GM06990 (cell line): Measurements from ENCODE around the gene BMERB1.
"Not testable (repeated sequence)": the region's sequence is repeated elsewhere in the genome, so short reads cannot be mapped to it uniquely, and the experiment has no call there.

Source experiments
- DNase-seq: peaks from one replicate; pipeline ENCODE4 v3.0.0-alpha.2; 2011; ENCODE audit not compliant: insufficient read length; ENCODE audit errors: extremely low read depth
- H3K27me3 ChIP-seq: replicated peaks from 2 replicates; pipeline ENCODE4 v1.6.0; 2011; ENCODE audit warnings: low read length; ENCODE audit not compliant: control insufficient read depth, insufficient read depth
- H3K36me3 ChIP-seq: 2 replicates; pipeline ENCODE4 v1.5.1; 2011; ENCODE audit warnings: low read length; ENCODE audit not compliant: control insufficient read depth, insufficient read depth
- H3K4me3 ChIP-seq: replicated peaks from 2 replicates; pipeline ENCODE4 v1.5.1; 2011; ENCODE audit warnings: low read depth, mild to moderate bottlenecking, control low read depth, low read length
- TF ChIP-seq, protein P1 (sequence below): IDR thresholded peaks from 2 replicates; pipeline ENCODE4 v1.5.1; 2011; ENCODE audit warnings: low read length, control low read depth, mild to moderate bottlenecking, inconsistent platforms; ENCODE audit not compliant: insufficient read depth, poor library complexity, severe bottlenecking

BMERB1 gene

DNA sequence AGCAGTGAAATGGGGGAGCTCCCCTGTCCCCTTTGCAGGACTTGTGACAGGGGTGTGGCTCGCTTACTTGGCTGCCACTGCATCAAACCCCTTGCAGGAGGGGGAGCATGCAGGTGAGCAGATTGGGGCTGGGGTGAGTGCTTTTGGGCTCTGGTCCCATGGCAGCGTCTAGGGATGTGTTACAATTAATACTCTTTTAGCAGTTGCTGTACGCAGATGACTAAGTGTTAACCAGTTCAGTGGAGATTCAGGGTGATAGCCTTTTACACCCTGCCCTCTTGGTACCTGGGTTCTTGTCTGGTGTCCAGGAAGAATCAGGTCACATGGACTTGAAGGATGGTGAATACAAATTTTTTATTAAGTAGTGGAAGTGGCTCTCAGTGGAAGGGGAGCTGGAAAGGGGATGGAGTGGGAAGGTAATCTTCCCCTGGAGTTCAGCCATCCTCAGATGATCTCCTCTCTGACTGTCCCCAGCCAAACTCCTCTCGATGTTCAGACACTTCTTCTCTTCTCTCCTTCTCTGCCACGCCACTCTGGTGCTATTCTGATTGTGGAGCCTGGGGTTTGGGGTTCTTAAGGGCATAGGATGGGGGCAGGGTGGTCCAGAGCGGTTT is 108.5 kb downstream of the BMERB1 start:
- H3K27me3 ChIP-seq = no peaks in the 10 kb centered on the region; the same call in 1 of the 2 replicates
- no peak overlapping the region for H3K4me3 ChIP-seq
- no peak for DNase-seq
- H3K36me3 ChIP-seq = no peaks in the 10 kb centered on the region
- TF ChIP-seq, protein P1, sequence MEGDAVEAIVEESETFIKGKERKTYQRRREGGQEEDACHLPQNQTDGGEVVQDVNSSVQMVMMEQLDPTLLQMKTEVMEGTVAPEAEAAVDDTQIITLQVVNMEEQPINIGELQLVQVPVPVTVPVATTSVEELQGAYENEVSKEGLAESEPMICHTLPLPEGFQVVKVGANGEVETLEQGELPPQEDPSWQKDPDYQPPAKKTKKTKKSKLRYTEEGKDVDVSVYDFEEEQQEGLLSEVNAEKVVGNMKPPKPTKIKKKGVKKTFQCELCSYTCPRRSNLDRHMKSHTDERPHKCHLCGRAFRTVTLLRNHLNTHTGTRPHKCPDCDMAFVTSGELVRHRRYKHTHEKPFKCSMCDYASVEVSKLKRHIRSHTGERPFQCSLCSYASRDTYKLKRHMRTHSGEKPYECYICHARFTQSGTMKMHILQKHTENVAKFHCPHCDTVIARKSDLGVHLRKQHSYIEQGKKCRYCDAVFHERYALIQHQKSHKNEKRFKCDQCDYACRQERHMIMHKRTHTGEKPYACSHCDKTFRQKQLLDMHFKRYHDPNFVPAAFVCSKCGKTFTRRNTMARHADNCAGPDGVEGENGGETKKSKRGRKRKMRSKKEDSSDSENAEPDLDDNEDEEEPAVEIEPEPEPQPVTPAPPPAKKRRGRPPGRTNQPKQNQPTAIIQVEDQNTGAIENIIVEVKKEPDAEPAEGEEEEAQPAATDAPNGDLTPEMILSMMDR = no peak

DNA sequence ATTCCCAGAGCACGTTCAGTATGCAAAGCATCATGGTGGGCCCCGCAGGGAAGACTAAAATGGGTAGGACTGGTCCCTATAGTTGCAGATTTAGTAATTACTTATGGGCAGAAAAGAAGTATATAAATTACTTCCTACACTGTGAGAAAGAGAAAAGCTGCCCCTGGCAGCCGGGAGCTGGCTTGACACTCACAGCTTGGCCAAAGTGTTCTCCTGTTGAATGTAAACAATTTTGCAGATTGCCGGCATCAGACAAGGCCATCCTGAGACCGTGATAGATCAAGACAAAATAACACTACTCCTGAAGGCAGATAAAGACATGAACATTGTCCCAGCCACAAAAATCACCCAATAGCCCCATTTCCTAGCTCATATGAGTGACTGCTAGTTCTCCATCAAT is 110.0 kb downstream of the BMERB1 start:
- Histone ChIP-seq H3K4me3 (no peak overlapping the region), H3K36me3 (no peaks in the 10 kb centered on the region), H3K27me3 (no peaks in the 10 kb centered on the region)
- TF ChIP-seq, protein P1 = no peak
- DNase-seq = no peak

DNA sequence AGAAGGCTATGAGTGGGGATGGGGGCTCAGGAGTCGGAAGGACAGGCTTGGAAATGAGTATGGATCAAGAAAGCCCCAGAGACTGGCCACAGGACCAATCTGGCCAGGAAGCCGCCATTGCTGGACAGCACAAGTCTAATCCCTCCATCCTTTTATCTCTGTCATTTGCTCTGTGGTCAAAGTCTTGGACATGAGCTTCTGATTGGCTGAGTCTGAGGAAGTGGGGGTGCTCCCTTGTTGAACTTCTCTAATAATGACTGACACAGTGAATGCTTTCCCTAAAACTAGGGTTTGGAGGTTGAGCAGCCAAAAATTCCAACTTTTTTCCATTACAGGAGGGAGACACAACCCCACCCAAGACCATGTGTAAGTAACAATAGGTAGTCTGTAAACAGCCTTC is 111.2 kb downstream of the BMERB1 start:
- no peak overlapping the region for H3K4me3 ChIP-seq
- DNase-seq = no peak
- H3K36me3 ChIP-seq = no peaks in the 10 kb centered on the region
- no peaks in the 10 kb centered on the region for H3K27me3 ChIP-seq
- TF ChIP-seq, protein P1 = no peak

DNA sequence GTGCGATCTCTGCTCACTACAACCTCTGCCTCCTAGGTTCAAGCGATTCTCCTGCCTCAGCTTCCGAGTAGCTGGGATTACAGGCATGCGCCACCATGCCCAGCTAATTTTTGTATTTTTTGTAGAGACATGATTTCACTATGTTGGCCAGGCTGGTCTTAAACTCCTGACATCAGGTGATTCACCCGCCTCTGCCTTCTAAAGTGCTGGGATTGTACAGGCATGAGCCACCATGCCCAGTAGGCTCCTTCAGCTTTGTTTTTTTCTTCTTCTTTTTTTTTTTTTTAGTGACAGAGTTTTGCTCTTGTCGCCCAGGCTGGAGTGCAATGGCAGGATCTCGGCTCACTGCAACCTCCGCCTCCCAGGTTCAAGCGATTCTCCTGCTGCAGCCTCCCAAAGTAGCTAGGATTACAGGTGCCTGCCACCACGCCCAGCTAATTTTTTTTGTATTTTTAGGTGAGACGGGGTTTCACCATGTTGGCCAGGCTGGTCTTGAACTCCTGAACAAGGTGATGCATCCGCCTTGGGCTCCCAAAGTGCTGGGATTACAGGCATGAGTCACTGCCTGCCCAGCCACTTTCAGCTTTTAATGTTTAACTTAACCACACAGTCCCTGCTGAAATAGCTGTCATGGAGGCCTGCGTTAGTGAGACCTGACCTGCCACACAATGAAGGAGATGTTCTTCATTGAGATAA is 112.8 kb downstream of the BMERB1 start:
- H3K36me3 ChIP-seq, DNase-seq, H3K4me3 ChIP-seq, H3K27me3 ChIP-seq: not testable (repeated sequence)

DNA sequence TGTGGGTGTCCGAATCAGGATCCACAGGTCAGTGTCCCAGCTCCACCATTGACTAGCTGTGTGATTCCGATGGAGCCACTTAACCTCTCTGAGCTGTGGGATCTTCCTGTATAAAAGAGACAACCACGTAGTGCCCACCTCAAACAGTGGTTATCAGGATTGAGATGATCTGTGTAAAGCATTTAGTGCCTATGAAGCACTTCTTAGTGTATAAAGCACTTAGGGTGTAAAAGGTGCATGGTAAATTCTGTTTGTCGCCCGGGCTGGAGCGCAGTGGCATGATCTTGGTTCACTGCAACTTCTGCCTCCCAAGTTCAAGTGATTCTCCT is 113.3 kb downstream of the BMERB1 start:
- no peak for DNase-seq
- TF ChIP-seq, protein P1 = no peak
- H3K36me3 ChIP-seq = no peaks in the 10 kb centered on the region
- H3K27me3 ChIP-seq = no peaks in the 10 kb centered on the region
- H3K4me3 ChIP-seq = no peak overlapping the region

DNA sequence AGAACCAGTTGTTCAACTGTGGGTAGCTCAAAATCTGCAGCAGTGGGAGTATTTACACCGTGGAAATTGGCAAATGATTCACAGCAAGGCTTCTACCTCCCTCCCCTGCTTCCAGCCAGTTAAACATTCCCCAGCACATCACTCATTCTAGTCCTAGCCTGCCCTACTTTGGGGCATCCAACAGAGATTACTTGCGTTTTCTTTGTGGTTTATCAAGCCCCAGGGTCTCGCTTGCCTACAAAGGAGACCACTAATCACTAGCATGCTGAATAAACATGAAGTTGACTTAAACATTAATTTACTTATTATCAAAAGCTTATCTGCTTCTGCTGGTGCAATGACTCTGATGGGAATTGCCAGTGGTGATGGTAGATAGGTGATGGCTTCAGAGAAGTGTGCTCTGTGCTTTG is 114.1 kb downstream of the BMERB1 start:
- Histone ChIP-seq H3K4me3 (no peak overlapping the region), H3K27me3 (no peaks in the 10 kb centered on the region), H3K36me3 (no peaks in the 10 kb centered on the region)
- TF ChIP-seq, protein P1 = no peak
- no peak for DNase-seq
